WTC11 (cell line): ENCODE measurements around the gene PIK3R4. TPM values are rescaled to one million over a fixed set of nuclear protein-coding genes. Genes with fewer than 3 reads are reported as not detected.

Experiments
- ATAC-seq: fragments of 200-7000 bp; cut with Tn5 transposase; 2 replicates; pipeline ENCODE4 v1.10.0; 2021; ENCODE audit warnings: mild to moderate bottlenecking, moderate library complexity
- CTCF ChIA-PET: fragments of 300-600 bp; sonication (Branson Sonifier 250); formaldehyde crosslinking; loops from one replicate; lab custom pipeline; 2021; ENCODE audit warnings: antibody characterized with exemption; lab: Charles Lee
- POLR2A ChIA-PET: fragments of 350-600 bp; sonication (Branson Sonifier 250); formaldehyde crosslinking; loops from one replicate; lab custom pipeline; 2021; ENCODE audit warnings: antibody characterized with exemption; lab: Charles Lee
- DNase-seq: peaks from one replicate; pipeline ENCODE4 v3.0.0; 2021; ENCODE audit warnings: low spot score
- H3K27ac Mint-ChIP-seq: 2 replicates; pipeline ENCODE4 v1.8.0; 2021; ENCODE audit warnings: mixed read lengths
- H3K27me3 Mint-ChIP-seq: 2 replicates; pipeline ENCODE4 v1.8.0; 2021; ENCODE audit warnings: low read depth, mild to moderate bottlenecking, moderate library complexity, mixed read lengths
- H3K36me3 Mint-ChIP-seq: 2 replicates; pipeline ENCODE4 v1.8.0; 2021; ENCODE audit warnings: mixed read lengths
- H3K4me1 Mint-ChIP-seq: 2 replicates; pipeline ENCODE4 v1.8.0; 2022; ENCODE audit warnings: mixed read lengths
- H3K4me3 Mint-ChIP-seq: 2 replicates; pipeline ENCODE4 v1.8.0; 2021; ENCODE audit warnings: mild to moderate bottlenecking, moderate library complexity, mixed read lengths
- H3K9me3 Mint-ChIP-seq: 2 replicates; pipeline ENCODE4 v1.8.0; 2021; ENCODE audit warnings: mixed read lengths
- CBFB ChIP-seq: sonication (generic); formaldehyde crosslinking; IDR thresholded peaks from 2 replicates; pipeline ENCODE4 v1.8.1; 2022; ENCODE audit warnings: mild to moderate bottlenecking, low read depth, missing genetic modification reagents
- CREM ChIP-seq: sonication (generic); formaldehyde crosslinking; IDR thresholded peaks from 2 replicates; pipeline ENCODE4 v1.8.1; 2022; ENCODE audit warnings: mild to moderate bottlenecking, missing genetic modification reagents, moderate library complexity
- E2F4 ChIP-seq: sonication (generic); formaldehyde crosslinking; IDR thresholded peaks from 2 replicates; pipeline ENCODE4 v1.8.1; 2022; ENCODE audit warnings: low read depth, mild to moderate bottlenecking, moderate library complexity, missing genetic modification reagents, borderline replicate concordance
- ELF4 ChIP-seq: sonication (generic); formaldehyde crosslinking; IDR thresholded peaks from 2 replicates; pipeline ENCODE4 v1.8.1; 2022; ENCODE audit warnings: low read depth, mild to moderate bottlenecking, moderate library complexity, missing genetic modification reagents
- FOXP1 ChIP-seq: sonication (generic); formaldehyde crosslinking; IDR thresholded peaks from 2 replicates; pipeline ENCODE4 v1.8.0; 2022; ENCODE audit warnings: missing genetic modification reagents, mild to moderate bottlenecking, moderate library complexity, borderline replicate concordance
- FOXP4 ChIP-seq: sonication (generic); formaldehyde crosslinking; IDR thresholded peaks from 2 replicates; pipeline ENCODE4 v1.8.0; 2022; ENCODE audit warnings: mild to moderate bottlenecking, missing genetic modification reagents
- GABPB1 ChIP-seq: sonication (generic); formaldehyde crosslinking; IDR thresholded peaks from 2 replicates; pipeline ENCODE4 v1.8.1; 2023; ENCODE audit warnings: mild to moderate bottlenecking, missing genetic modification reagents
- MAX ChIP-seq: sonication (generic); formaldehyde crosslinking; IDR thresholded peaks from 2 replicates; pipeline ENCODE4 v1.8.0; 2022; ENCODE audit warnings: mild to moderate bottlenecking, missing genetic modification reagents
- MLX ChIP-seq: sonication (generic); formaldehyde crosslinking; IDR thresholded peaks from 2 replicates; pipeline ENCODE4 v1.8.1; 2023; ENCODE audit warnings: mild to moderate bottlenecking, missing genetic modification reagents, moderate library complexity
- MYBL2 ChIP-seq: sonication (generic); formaldehyde crosslinking; IDR thresholded peaks from 2 replicates; pipeline ENCODE4 v1.8.1; 2023; ENCODE audit warnings: mild to moderate bottlenecking, moderate library complexity, missing genetic modification reagents
- NFATC4 ChIP-seq: fragments of 250-450 bp; sonication (Bioruptor Pico); IDR thresholded peaks from 2 replicates; pipeline ENCODE4 v1.9.0; 2021; ENCODE audit warnings: mild to moderate bottlenecking
- NFYB ChIP-seq: sonication (generic); formaldehyde crosslinking; conservative IDR thresholded peaks from 2 replicates; pipeline ENCODE4 v1.8.0; 2022; ENCODE audit warnings: low read depth, missing genetic modification reagents
- NR2C2 ChIP-seq: sonication (generic); formaldehyde crosslinking; IDR thresholded peaks from 2 replicates; pipeline ENCODE4 v1.8.0; 2022; ENCODE audit warnings: mild to moderate bottlenecking, missing genetic modification reagents
- OVOL2 ChIP-seq: fragments of 250-450 bp; sonication (Bioruptor Pico); IDR thresholded peaks from 2 replicates; pipeline ENCODE4 v1.9.0; 2021; ENCODE audit warnings: mild to moderate bottlenecking, borderline replicate concordance
- PRDM15 ChIP-seq: sonication (generic); formaldehyde crosslinking; IDR thresholded peaks from 2 replicates; pipeline ENCODE4 v1.8.0; 2022; ENCODE audit warnings: missing genetic modification reagents
- SOX15 ChIP-seq: fragments of 250-450 bp; sonication (Bioruptor Pico); IDR thresholded peaks from 2 replicates; pipeline ENCODE4 v1.9.0; 2021; ENCODE audit warnings: mild to moderate bottlenecking
- SP1 ChIP-seq: sonication (generic); formaldehyde crosslinking; conservative IDR thresholded peaks from 2 replicates; pipeline ENCODE4 v1.8.1; 2022; ENCODE audit warnings: missing genetic modification reagents
- STAT6 ChIP-seq: sonication (generic); formaldehyde crosslinking; conservative IDR thresholded peaks from 2 replicates; pipeline ENCODE4 v1.8.1; 2023; ENCODE audit warnings: mild to moderate bottlenecking, low read depth, missing genetic modification reagents, moderate library complexity
- TEAD4 ChIP-seq: sonication (generic); formaldehyde crosslinking; IDR thresholded peaks from 2 replicates; pipeline ENCODE4 v1.8.0; 2022; ENCODE audit warnings: mild to moderate bottlenecking, missing genetic modification reagents
- ZBTB43 ChIP-seq: sonication (generic); formaldehyde crosslinking; IDR thresholded peaks from 2 replicates; pipeline ENCODE4 v1.8.1; 2023; ENCODE audit warnings: mild to moderate bottlenecking, missing genetic modification reagents
- ZNF138 ChIP-seq: sonication (generic); formaldehyde crosslinking; conservative IDR thresholded peaks from 2 replicates; pipeline ENCODE4 v1.8.1; 2022; ENCODE audit warnings: mild to moderate bottlenecking, moderate library complexity, missing genetic modification reagents
- ZNF219 ChIP-seq: sonication (generic); formaldehyde crosslinking; IDR thresholded peaks from 2 replicates; pipeline ENCODE4 v1.8.0; 2023; ENCODE audit warnings: missing genetic modification reagents, mild to moderate bottlenecking, borderline replicate concordance
- ZNF423 ChIP-seq: fragments of 250-450 bp; sonication (Bioruptor Pico); IDR thresholded peaks from 2 replicates; pipeline ENCODE4 v2.1.2; 2022; ENCODE audit warnings: mild to moderate bottlenecking, moderate library complexity
- ZNF512 ChIP-seq: sonication (generic); formaldehyde crosslinking; IDR thresholded peaks from 2 replicates; pipeline ENCODE4 v1.8.1; 2022; ENCODE audit warnings: missing genetic modification reagents, borderline replicate concordance
- total RNA-seq: library from RNA; stranded (reverse); gene quantifications from 3 replicates; pipeline ENCODE4 v1.2.3, GENCODE V29; 2021

PIK3R4 gene
- total RNA-seq, 1 experiment from 2014 or later: 41.5 TPM

- TF ChIP-seq FOXP4 (CRISPR knock-in tag): no peak
- TF ChIP-seq MLX (CRISPR knock-in tag): no peak
- no peak for TF ChIP-seq ZNF219
- no peak for TF ChIP-seq NFYB (CRISPR knock-in tag)
- TF ChIP-seq E2F4 (CRISPR knock-in tag): no peak
- TF ChIP-seq CREM: no peak
- TF ChIP-seq NR2C2 (CRISPR knock-in tag): no peak
- TF ChIP-seq PRDM15 (CRISPR knock-in tag): no peak
- no peak for TF ChIP-seq ELF4
- TF ChIP-seq, all 79 proteins: peak for 0
Observed at GRCh38 chr3:130707902-130708601, 38.6 kb downstream of the PIK3R4 start (continued).

- no peaks in the 10 kb centered on the region for H3K9me3 Mint-ChIP-seq
- POLR2A ChIA-PET: no interaction called here
- no peaks in the 10 kb centered on the region for H3K27me3 Mint-ChIP-seq
- peaks cover 46% of the 10 kb centered on the region for H3K36me3 Mint-ChIP-seq
- no peak for DNase-seq
- no peak for ATAC-seq
- H3K4me1 Mint-ChIP-seq: no peaks in the 10 kb centered on the region
- no peak overlapping the region for H3K4me3 Mint-ChIP-seq
- no peak overlapping the region for H3K27ac Mint-ChIP-seq
- CTCF ChIA-PET: interaction anchor here (0.6 kb wide), 1 partner anchor 240 kb away, joined by 3 read pairs; no protein-coding TSS in a partner anchor
- TF ChIP-seq TEAD4 (CRISPR knock-in tag) (no peak), SP1 (CRISPR knock-in tag) (no peak), ZNF138 (CRISPR knock-in tag) (no peak), MYBL2 (CRISPR knock-in tag) (no peak), ZNF512 (no peak), ZNF423 (CRISPR knock-in tag) (no peak), SOX15 (CRISPR knock-in tag) (no peak), CBFB (CRISPR knock-in tag) (no peak), ZBTB43 (no peak), OVOL2 (CRISPR knock-in tag) (no peak), GABPB1 (no peak), NFATC4 (CRISPR knock-in tag) (no peak), STAT6 (CRISPR knock-in tag) (no peak), MAX (no peak), FOXP1 (no peak)
Observed at GRCh38 chr3:130705501-130705900, 41.1 kb downstream of the PIK3R4 start.
